Activated T-helper 17 cell treated with anti-CD3 and anti-CD28 coated beads, Interleukin-2, amount 50 U/mL, for 72 hours (primary cell): ENCODE data around the gene LMNB1. TPM values are rescaled to one million over a fixed set of nuclear protein-coding genes. Genes with fewer than 3 reads are reported as not detected.
"Not testable (repeated sequence)": the region's sequence is repeated elsewhere in the genome, so short reads cannot be mapped to it uniquely, and the experiment has no call there.

Experiments used
- ATAC-seq: fragments of 150-1000 bp; cut with Tn5 transposase; replicated peaks from 2 replicates; pipeline ENCODE4 v1.10.0; 2021; ENCODE audit warnings: mild to moderate bottlenecking, moderate library complexity
- H3K27ac Mint-ChIP-seq: one replicate; pipeline ENCODE4 v1.8.0; 2022; ENCODE audit warnings: mixed read lengths
- H3K27me3 Mint-ChIP-seq: one replicate; pipeline ENCODE4 v1.8.0; 2022; ENCODE audit warnings: mixed read lengths
- H3K36me3 Mint-ChIP-seq: one replicate; pipeline ENCODE4 v1.8.0; 2022; ENCODE audit warnings: low read depth, mild to moderate bottlenecking, mixed read lengths
- H3K4me1 Mint-ChIP-seq: one replicate; pipeline ENCODE4 v1.8.0; 2022; ENCODE audit warnings: mixed read lengths
- H3K4me3 Mint-ChIP-seq: one replicate; pipeline ENCODE4 v1.8.0; 2022; ENCODE audit warnings: mild to moderate bottlenecking, mixed read lengths
- H3K9me3 Mint-ChIP-seq: one replicate; pipeline ENCODE4 v1.8.0; 2022; ENCODE audit warnings: mixed read lengths
- total RNA-seq, 2 donors: library from RNA; stranded (reverse); gene quantifications; one replicate each; pipeline ENCODE4 v1.2.3, GENCODE V29; 2022

The LMNB1 gene
- total RNA-seq = 100 to 1,000 TPM; 105 to 208 TPM

DNA sequence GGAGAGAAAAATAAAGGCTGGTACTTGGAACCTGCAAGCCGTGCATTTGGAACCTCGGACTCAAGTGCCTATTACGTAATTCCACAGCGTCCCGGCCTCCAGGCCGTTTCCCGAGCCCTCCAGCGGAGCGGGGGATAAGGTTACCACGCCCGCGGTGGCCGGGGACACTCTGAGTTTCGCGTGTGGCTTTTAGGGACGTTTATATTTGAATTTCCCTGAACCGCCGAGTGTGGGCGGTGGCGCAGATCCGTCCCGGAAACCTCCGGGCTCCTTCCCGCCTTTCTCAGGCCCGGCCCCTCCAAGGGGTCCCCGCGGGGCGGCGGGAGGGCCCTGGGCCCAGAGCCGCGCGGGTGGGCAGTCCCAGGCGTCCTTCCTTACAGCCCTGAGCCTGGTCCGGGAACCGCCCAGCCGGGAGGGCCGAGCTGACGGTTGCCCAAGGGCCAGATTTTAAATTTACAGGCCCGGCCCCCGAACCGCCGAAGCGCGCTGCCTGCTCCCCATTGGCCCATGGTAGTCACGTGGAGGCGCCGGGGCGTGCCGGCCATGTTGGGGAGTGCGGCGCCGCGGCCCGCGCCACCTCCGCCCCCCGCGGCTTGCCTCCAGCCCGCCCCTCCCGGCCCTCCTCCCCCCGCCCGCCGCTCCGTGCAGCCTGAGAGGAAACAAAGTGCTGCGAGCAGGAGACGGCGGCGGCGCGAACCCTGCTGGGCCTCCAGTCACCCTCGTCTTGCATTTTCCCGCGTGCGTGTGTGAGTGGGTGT, at the start of gene LMNB1:
LMNB1 (plus strand) TSS at position 638 of the 758 bp plus-strand sequence. CDS start 373 bp downstream, outside the sequence.
- peaks cover 5% of the 10 kb centered on the region for H3K4me1 Mint-ChIP-seq
- H3K9me3 Mint-ChIP-seq = no peaks in the 10 kb centered on the region
- ATAC-seq = peak; percentile 77
- H3K36me3 Mint-ChIP-seq = peaks cover 38% of the 10 kb centered on the region
- peak within 1 kb of the TSS; percentile 96 for H3K27ac Mint-ChIP-seq
- H3K4me3 Mint-ChIP-seq = peak within 1 kb of the TSS; percentile 93
- no peaks in the 10 kb centered on the region for H3K27me3 Mint-ChIP-seq

DNA sequence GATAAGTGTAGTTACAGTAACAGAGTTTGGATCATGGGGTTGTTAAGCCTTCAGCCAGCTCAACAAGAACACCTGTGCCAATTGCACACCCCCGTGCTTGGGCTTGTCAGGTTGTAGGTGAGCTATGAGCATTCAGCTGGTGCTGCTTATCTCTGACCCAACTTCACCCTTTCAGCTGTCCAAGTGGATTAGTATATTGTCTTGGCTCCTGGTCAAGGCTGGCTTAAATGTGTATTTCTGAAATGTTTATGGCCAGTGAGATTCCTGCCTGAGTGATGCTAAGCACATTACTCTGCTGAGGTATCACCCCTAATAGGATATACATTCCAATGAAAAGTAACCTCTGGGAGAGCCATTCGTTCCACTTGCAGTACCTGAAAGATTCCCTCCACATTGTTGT, 44.2 kb upstream of the LMNB1 start:
- peaks cover 6% of the 10 kb centered on the region for H3K4me1 Mint-ChIP-seq
- no peak overlapping the region for H3K27ac Mint-ChIP-seq
- no peak overlapping the region for H3K4me3 Mint-ChIP-seq
- H3K27me3 Mint-ChIP-seq = no peaks in the 10 kb centered on the region
- H3K9me3 Mint-ChIP-seq = no peaks in the 10 kb centered on the region
- H3K36me3 Mint-ChIP-seq = no peaks in the 10 kb centered on the region
- no peak for ATAC-seq

DNA sequence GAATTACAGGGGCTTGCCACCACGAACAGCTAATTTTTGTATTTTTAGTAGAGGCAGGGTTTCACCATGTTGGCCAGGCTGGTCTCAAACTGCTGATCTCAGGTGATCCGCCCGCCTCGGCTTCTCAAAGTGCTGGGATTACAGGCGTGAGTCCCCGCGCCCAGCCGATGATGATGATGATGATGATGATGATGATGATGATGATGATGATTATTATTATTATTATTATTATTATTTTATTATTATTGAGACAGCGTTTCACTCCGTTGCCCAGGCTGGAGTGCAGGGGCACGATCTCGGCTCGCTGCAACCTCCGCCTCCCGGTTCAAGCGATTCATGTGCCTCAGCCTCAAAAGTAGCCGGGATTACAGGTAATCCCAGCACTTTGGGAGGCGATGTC, 42.4 kb upstream of the LMNB1 start:
- not testable (repeated sequence) for H3K4me3 Mint-ChIP-seq, H3K27ac Mint-ChIP-seq, H3K9me3 Mint-ChIP-seq, ATAC-seq, H3K36me3 Mint-ChIP-seq, H3K27me3 Mint-ChIP-seq, H3K4me1 Mint-ChIP-seq

DNA sequence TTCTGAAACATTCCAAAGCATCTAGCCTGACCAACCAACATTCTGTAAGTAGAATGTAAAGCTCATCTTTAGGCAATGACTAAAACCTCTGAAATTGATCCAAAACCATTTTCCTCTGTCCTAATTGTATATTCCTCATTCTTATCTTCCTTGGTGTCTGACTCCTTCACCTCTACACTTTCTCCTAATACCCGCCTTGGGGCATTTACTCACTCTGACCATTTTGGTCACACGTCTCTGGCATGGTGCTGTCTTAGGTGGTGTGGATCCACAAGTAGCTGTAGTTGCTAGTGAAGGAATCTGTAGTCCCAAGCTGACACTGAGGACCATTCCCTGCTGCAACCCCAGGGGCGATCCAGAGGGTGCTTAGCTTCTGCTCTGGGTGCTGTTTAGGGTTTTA, 40.8 kb upstream of the LMNB1 start:
- Mint-ChIP-seq H3K27me3 (no peaks in the 10 kb centered on the region), H3K4me3 (no peak overlapping the region), H3K27ac (no peak overlapping the region), H3K36me3 (no peaks in the 10 kb centered on the region), H3K4me1 (peaks cover under 1% of the 10 kb centered on the region), H3K9me3 (no peaks in the 10 kb centered on the region)
- ATAC-seq = no peak

- H3K9me3 Mint-ChIP-seq = no peaks in the 10 kb centered on the region
- H3K36me3 Mint-ChIP-seq = no peaks in the 10 kb centered on the region
- H3K27me3 Mint-ChIP-seq = peaks cover 4% of the 10 kb centered on the region
- no peak overlapping the region for H3K27ac Mint-ChIP-seq
- no peak for ATAC-seq
- H3K4me3 Mint-ChIP-seq = no peak overlapping the region
- no peaks in the 10 kb centered on the region for H3K4me1 Mint-ChIP-seq
Observed at GRCh38 chr5:126741361-126741760, 35.6 kb upstream of the LMNB1 start.

GRCh38 chr5:126742425-126742824, 34.5 kb upstream of the LMNB1 start:
- H3K36me3 Mint-ChIP-seq = no peaks in the 10 kb centered on the region
- H3K4me3 Mint-ChIP-seq = no peak overlapping the region
- H3K9me3 Mint-ChIP-seq = no peaks in the 10 kb centered on the region
- H3K4me1 Mint-ChIP-seq = peaks cover under 1% of the 10 kb centered on the region
- peaks cover 4% of the 10 kb centered on the region for H3K27me3 Mint-ChIP-seq
- no peak overlapping the region for H3K27ac Mint-ChIP-seq
- no peak for ATAC-seq

GRCh38 chr5:126744836-126745235, 32.1 kb upstream of the LMNB1 start:
- H3K36me3 Mint-ChIP-seq = no peaks in the 10 kb centered on the region
- H3K4me1 Mint-ChIP-seq = peaks cover 12% of the 10 kb centered on the region
- H3K9me3 Mint-ChIP-seq = no peaks in the 10 kb centered on the region
- no peak overlapping the region for H3K4me3 Mint-ChIP-seq
- ATAC-seq = no peak
- H3K27me3 Mint-ChIP-seq = peaks cover 4% of the 10 kb centered on the region
- no peak overlapping the region for H3K27ac Mint-ChIP-seq

- Mint-ChIP-seq H3K9me3 (no peaks in the 10 kb centered on the region), H3K27me3 (peaks cover 4% of the 10 kb centered on the region), H3K36me3 (no peaks in the 10 kb centered on the region), H3K27ac (no peak overlapping the region), H3K4me3 (no peak overlapping the region), H3K4me1 (peaks cover 12% of the 10 kb centered on the region)
- no peak for ATAC-seq
Observed at GRCh38 chr5:126745259-126745992, 31.5 kb upstream of the LMNB1 start.

GRCh38 chr5:126746290-126746689, 30.6 kb upstream of the LMNB1 start:
- ATAC-seq = no peak
- Mint-ChIP-seq H3K27me3 (peaks cover 3% of the 10 kb centered on the region), H3K9me3 (no peaks in the 10 kb centered on the region), H3K27ac (no peak overlapping the region), H3K4me3 (no peak overlapping the region), H3K4me1 (peaks cover 12% of the 10 kb centered on the region), H3K36me3 (no peaks in the 10 kb centered on the region)

DNA sequence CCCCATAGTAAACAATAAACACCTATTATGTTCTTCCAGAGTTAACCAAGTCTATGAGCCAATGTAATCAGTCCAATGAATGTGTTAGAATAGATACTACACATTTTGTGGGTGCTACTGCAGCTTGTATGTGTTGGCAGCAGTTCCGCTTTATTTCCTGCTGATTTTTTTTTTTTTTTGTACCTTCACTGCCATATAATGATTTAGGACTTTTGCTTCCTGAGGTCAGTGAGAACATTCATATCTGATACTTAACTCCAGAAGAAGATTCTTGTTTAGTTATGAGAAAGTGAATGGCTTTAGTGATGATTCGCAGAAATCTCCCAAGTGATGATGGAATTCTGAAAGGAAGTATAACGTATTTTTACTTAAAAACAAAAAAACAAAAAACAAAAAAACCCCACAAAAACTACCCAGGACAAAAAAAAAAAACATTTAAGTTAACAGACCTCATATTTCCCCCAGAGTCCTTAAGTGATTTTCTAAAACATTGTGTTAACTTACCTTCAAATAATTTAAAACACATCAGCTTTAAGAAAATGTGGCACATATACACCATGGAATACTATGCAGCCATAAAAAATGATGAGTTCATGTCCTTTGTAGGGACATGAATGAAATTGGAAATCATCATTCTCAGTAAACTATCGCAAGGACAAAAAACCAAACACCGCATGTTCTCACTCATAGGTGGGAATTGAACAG, 24.7 kb upstream of the LMNB1 start:
- no peak overlapping the region for H3K4me3 Mint-ChIP-seq
- H3K27me3 Mint-ChIP-seq = no peaks in the 10 kb centered on the region
- ATAC-seq = no peak
- H3K36me3 Mint-ChIP-seq = no peaks in the 10 kb centered on the region
- H3K4me1 Mint-ChIP-seq = peaks cover 12% of the 10 kb centered on the region
- H3K27ac Mint-ChIP-seq = no peak overlapping the region
- no peaks in the 10 kb centered on the region for H3K9me3 Mint-ChIP-seq

DNA sequence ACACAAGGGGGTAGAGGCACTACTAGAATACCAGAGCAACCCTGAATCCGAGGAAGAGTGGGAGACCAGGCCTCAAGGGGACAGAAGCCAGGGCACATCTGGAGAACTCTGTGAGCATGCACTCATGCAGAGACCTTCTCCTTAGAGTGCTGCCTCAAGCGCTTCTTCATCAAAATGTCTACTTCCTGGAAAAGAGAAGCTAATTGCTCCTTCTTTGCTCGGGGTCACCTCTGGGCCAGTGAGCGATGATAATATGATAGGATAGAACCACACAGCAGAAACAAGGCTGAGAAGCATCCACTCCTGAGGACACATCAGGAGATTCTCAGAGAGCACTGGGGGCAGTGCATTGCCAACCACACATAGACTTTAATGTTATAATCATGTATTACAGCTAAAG, 23.7 kb upstream of the LMNB1 start:
- no peak overlapping the region for H3K4me3 Mint-ChIP-seq

DNA sequence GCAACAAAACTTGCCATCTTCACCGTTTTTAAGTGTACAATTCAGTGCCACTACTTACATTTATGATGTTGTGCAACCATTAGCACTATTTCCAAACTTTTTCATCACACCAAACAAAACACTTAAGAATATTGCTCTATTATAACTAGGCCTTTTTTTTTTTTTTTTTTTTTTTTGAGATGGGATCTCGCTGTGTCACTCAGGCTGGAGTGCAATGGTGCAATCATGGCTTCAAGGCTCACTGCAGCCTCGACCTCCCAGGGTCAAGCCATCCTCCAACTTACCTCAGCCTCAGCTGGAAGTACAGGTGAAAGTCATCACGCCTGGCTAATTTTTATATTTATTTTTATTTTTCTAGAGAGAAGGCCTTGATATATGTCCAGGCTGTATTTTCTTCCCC, 22.3 kb upstream of the LMNB1 start:
- no peak for ATAC-seq
- Mint-ChIP-seq H3K4me3 (no peak overlapping the region), H3K36me3 (no peaks in the 10 kb centered on the region), H3K27ac (no peak overlapping the region), H3K4me1 (peaks cover 7% of the 10 kb centered on the region), H3K27me3 (no peaks in the 10 kb centered on the region), H3K9me3 (no peaks in the 10 kb centered on the region)

More for the DNA sequence above, 23.7 kb upstream of the LMNB1 start:
- peaks cover 8% of the 10 kb centered on the region for H3K4me1 Mint-ChIP-seq
- no peak for ATAC-seq
- no peaks in the 10 kb centered on the region for H3K27me3 Mint-ChIP-seq
- H3K36me3 Mint-ChIP-seq = no peaks in the 10 kb centered on the region
- H3K9me3 Mint-ChIP-seq = no peaks in the 10 kb centered on the region
- no peak overlapping the region for H3K27ac Mint-ChIP-seq

- no peak for ATAC-seq
- peaks cover 7% of the 10 kb centered on the region for H3K4me1 Mint-ChIP-seq
- H3K9me3 Mint-ChIP-seq = no peaks in the 10 kb centered on the region
- no peaks in the 10 kb centered on the region for H3K27me3 Mint-ChIP-seq
- H3K36me3 Mint-ChIP-seq = no peaks in the 10 kb centered on the region
- H3K4me3 Mint-ChIP-seq = no peak overlapping the region
- H3K27ac Mint-ChIP-seq = no peak overlapping the region
Observed at GRCh38 chr5:126755593-126755992, 21.3 kb upstream of the LMNB1 start.

DNA sequence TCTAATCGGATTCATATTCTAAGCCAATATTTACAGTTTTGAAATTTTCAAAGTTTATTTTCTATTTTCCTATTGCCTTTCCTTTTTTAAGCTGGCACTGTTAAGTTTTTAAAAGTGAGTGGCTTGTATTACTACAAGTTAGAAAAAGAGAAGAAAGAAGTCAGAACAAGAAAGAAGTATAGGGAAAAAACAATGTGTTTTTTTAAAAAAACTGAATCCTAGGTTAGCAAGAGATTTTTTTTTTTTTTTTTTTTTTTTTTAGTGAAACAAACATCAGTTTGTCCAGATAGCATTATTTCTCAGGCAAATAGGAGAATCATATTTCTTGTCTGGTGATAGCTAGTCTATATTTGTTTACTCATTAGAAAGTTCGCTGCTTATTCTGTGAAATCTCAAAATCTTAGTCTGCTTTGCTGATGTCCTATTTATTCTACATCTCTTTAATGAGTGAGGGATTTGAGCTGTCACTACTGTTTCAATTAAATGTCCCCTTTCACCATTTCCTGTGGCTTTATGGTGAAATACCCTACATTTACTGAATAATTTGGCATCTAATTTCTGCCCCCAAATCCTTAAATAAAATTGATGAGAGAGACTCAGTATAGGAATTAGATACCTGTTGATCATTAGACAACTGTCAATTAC, 19.1 kb upstream of the LMNB1 start:
- peaks cover 21% of the 10 kb centered on the region for H3K4me1 Mint-ChIP-seq
- H3K36me3 Mint-ChIP-seq = no peaks in the 10 kb centered on the region
- no peak for ATAC-seq
- H3K27me3 Mint-ChIP-seq = no peaks in the 10 kb centered on the region
- peak overlapping the region; percentile 69 for H3K4me3 Mint-ChIP-seq
- peak overlapping the region; percentile 63 for H3K27ac Mint-ChIP-seq
- H3K9me3 Mint-ChIP-seq = no peaks in the 10 kb centered on the region
